Brain microvascular endothelial cell (primary cell): ENCODE data around the gene MCU.
"Not testable (repeated sequence)": the region's sequence is repeated elsewhere in the genome, so short reads cannot be mapped to it uniquely, and the experiment has no call there.

Experiments
- DNase-seq: peaks from one replicate; pipeline ENCODE4 v3.0.0-alpha.2; 2020
- H3K27ac ChIP-seq: fragments of 250-450 bp; sonication (Bioruptor Pico); 2 replicates; pipeline ENCODE4 v1.5.1; 2020; ENCODE audit warnings: mild to moderate bottlenecking, moderate library complexity
- H3K27me3 ChIP-seq: fragments of 250-450 bp; sonication (Bioruptor Pico); replicated peaks from 2 replicates; pipeline ENCODE4 v1.5.1; 2020; ENCODE audit warnings: mild to moderate bottlenecking
- H3K36me3 ChIP-seq: fragments of 250-450 bp; sonication (Bioruptor Pico); replicated peaks from 2 replicates; pipeline ENCODE4 v1.5.1; 2020; ENCODE audit warnings: mild to moderate bottlenecking
- H3K4me3 ChIP-seq: 2 replicates; pipeline ENCODE4 v1.5.1; 2011; ENCODE audit warnings: low read depth, mild to moderate bottlenecking, control low read depth, low read length, moderate library complexity
- in situ Hi-C: cut with HindIII; loops from 2 replicates; pipeline ENCODE4 v1.10.0; 2017; ENCODE audit warnings: low sequenced_read_pairs, low pct_ligation_motif_present
- TF ChIP-seq, protein P1 (sequence below): IDR thresholded peaks from 2 replicates; pipeline ENCODE4 v1.5.1; 2011; ENCODE audit warnings: low read depth, mild to moderate bottlenecking, moderate library complexity, low read length, control low read depth, inconsistent platforms; ENCODE audit errors: missing control alignments

The MCU gene

DNA sequence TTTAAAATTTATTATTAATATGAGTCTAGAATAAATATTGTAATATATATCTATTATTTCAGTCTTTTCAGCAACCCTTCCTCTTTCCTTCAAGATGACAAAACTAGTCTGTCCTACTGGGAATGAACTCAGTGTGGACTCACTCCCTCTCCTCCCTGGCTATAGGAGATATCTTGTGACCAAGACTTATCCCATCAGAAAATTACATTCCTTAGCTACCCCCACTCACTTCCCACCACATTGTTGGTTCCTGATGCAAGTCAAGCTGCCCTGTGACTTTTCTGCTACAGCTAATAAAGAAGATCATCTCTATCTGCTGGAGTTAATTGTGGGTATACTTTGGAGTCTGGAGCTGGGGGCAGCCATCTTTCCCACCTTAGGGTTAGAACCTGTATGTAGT, 28.0 kb upstream of the MCU start:
- DNase-seq: no peak
- Histone ChIP-seq H3K27me3 (no peaks in the 10 kb centered on the region), H3K4me3 (no peak overlapping the region), H3K27ac (no peak overlapping the region), H3K36me3 (no peaks in the 10 kb centered on the region)
- TF ChIP-seq, protein P1, sequence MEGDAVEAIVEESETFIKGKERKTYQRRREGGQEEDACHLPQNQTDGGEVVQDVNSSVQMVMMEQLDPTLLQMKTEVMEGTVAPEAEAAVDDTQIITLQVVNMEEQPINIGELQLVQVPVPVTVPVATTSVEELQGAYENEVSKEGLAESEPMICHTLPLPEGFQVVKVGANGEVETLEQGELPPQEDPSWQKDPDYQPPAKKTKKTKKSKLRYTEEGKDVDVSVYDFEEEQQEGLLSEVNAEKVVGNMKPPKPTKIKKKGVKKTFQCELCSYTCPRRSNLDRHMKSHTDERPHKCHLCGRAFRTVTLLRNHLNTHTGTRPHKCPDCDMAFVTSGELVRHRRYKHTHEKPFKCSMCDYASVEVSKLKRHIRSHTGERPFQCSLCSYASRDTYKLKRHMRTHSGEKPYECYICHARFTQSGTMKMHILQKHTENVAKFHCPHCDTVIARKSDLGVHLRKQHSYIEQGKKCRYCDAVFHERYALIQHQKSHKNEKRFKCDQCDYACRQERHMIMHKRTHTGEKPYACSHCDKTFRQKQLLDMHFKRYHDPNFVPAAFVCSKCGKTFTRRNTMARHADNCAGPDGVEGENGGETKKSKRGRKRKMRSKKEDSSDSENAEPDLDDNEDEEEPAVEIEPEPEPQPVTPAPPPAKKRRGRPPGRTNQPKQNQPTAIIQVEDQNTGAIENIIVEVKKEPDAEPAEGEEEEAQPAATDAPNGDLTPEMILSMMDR: no peak
- in situ Hi-C loops: no loop called here

DNA sequence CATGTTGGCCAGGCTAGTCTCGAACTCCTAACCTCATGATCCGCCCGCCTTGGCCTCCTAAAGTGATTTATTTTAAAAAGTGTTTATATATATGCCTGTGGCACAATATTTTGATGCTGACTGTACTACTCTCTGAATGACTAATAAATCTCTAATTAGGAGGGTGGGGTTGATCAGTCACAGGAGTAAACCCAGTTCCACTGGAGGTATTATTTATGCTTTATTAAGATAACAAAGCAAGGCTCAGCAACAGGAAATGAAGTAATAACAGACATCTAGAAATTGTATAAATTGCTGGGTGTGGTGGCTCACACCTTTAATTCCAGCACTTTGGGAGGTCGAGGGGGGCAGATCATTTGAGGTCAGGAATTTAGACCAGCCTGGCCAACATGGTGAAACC, 26.0 kb upstream of the MCU start:
- no peaks in the 10 kb centered on the region for H3K27me3 ChIP-seq
- no peak overlapping the region for H3K27ac ChIP-seq
- H3K4me3 ChIP-seq: no peak overlapping the region
- DNase-seq: no peak
- in situ Hi-C loops: no loop called here
- no peaks in the 10 kb centered on the region for H3K36me3 ChIP-seq
- TF ChIP-seq, protein P1: no peak

DNA sequence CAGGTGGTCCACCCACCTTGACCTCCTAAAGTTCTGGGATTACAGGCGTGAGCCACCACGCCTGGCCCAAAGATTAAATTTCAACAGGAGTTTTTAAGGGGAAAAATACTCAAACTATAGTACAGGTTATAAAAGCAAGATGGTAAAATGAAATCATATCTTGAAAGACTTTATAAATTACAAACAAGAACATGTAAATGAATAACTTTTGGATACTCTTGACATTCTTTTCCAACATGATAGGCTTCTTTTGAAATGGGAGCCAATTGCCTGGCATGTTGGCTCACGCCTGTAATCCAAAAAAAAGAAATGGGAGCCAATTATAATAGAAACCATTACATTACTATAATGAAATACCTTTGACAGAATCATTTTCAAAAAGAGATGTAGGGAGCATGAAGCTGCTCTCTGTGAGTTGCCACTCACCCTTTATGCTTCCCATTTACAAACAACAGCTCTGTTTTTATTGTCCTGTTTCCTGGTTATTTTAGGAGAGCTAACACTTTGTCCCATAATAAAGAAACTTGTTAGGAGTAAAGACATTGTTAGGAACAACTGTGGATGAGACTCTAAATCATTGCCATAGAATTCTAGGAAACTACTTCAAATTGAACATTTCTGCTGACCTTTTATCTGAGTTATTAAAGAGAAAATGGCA, 24.6 kb upstream of the MCU start:
- Histone ChIP-seq H3K27me3 (no peaks in the 10 kb centered on the region), H3K27ac (no peak overlapping the region), H3K4me3 (no peak overlapping the region), H3K36me3 (no peaks in the 10 kb centered on the region)
- in situ Hi-C loops: no loop called here
- DNase-seq: no peak
- TF ChIP-seq, protein P1: no peak

DNA sequence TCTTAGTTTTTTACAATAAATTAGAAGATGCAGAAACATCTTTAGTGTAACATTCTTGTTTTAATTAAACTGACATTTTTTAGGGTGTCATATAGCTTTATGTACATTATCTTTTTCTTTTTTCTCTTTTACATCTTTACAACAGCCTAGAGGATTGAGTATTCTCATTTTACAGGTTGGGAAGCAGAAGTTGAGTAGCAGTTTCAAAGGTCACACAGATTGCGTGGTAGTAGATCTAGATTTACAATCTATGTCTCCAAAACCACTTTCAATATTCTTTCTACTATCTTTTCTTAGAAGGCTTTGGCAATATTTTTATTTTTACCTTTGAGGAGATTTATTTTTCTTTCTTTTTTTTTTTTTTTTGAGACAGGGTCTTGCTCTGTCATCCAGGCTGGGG, 18.7 kb upstream of the MCU start:
- in situ Hi-C loops: no loop called here
- TF ChIP-seq, protein P1: no peak
- Histone ChIP-seq H3K27me3 (no peaks in the 10 kb centered on the region), H3K36me3 (no peaks in the 10 kb centered on the region), H3K27ac (no peak overlapping the region), H3K4me3 (no peak overlapping the region)
- no peak for DNase-seq

DNA sequence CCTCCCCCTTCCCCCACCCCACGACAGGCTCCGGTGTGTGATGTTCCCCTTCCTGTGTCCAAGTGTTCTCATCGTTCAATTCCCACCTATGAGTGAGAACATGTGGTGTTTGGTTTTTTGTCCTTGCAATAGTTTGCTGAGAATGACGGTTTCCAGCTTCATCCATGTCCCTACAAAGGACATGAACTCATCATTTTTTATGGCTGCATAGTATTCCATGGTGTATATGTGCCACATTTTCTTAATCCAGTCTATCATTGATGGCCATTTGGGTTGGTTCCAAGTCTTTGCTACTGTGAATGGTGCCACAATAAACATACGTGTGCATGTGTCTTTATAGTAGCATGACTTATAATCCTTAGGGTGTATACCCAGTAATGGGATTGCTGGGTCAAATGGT, 17.8 kb upstream of the MCU start:
- H3K4me3 ChIP-seq, H3K27ac ChIP-seq, H3K36me3 ChIP-seq, in situ Hi-C loops, H3K27me3 ChIP-seq, DNase-seq: not testable (repeated sequence)

DNA sequence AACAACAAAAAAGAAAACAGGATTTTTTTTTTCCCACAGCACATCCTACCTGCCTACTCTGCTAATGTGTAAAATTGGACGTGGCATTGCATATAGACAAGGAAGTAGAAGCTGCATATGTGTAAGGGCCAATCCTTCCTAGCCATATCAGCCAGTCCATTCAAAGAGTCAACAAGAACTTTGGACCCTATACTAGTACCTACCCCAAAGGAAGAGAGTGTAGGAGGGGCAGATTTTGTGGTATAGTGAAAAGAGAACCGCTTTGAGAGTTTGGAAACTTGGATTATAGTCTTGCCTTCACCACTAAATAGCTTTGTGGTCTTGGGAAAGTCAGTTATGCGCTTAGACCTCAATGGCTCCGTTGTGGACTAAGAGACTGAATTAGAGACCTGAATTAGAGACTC, 12.1 kb upstream of the MCU start:
- Histone ChIP-seq H3K4me3 (no peak overlapping the region), H3K36me3 (no peaks in the 10 kb centered on the region), H3K27me3 (no peaks in the 10 kb centered on the region), H3K27ac (no peak overlapping the region)
- in situ Hi-C loops: no loop called here
- no peak for DNase-seq
- TF ChIP-seq, protein P1: no peak
